ACHN (cell line): ENCODE results near the gene SSBP4.
"Not testable (repeated sequence)": the region's sequence is repeated elsewhere in the genome, so short reads cannot be mapped to it uniquely, and the experiment has no call there.

Experiments used
- DNase-seq: peaks from one replicate; pipeline ENCODE4 v3.0.0-alpha.2; 2015
- in situ Hi-C: cut with HindIII; loops from 2 replicates; pipeline ENCODE4 v1.10.0; 2017; ENCODE audit warnings: low sequenced_read_pairs, low pct_ligation_motif_present, low pct_unique_long_range_greater_than_20kb

Gene SSBP4

GRCh38 chr19:18391509-18392075 lies 27.6 kb upstream of the SSBP4 start:
- in situ Hi-C loops = no loop called here
- DNase-seq = no peak

GRCh38 chr19:18392417-18392816 lies 26.8 kb upstream of the SSBP4 start:
- in situ Hi-C loops = no loop called here

GRCh38 chr19:18392926-18393325 lies 26.3 kb upstream of the SSBP4 start:
- in situ Hi-C loops = no loop called here
- no peak for DNase-seq

More at GRCh38 chr19:18392417-18392816, 26.8 kb upstream of the SSBP4 start:
- DNase-seq = no peak

GRCh38 chr19:18393836-18394235 lies 25.4 kb upstream of the SSBP4 start:
- DNase-seq = no peak
- in situ Hi-C loops = no loop called here

- DNase-seq = no peak
- in situ Hi-C loops = no loop called here
Observed at GRCh38 chr19:18396471-18397241, 22.5 kb upstream of the SSBP4 start.

- in situ Hi-C loops = no loop called here
- no peak for DNase-seq
Observed at GRCh38 chr19:18397242-18398202, 21.7 kb upstream of the SSBP4 start, which contains the start of gene LRRC25. TSS of gene LRRC25 (minus strand) at chr19:18397622. CDS start at chr19:18396963, 659 bp downstream.

- in situ Hi-C loops = no loop called here
- no peak for DNase-seq
Observed at GRCh38 chr19:18399008-18399407, 20.2 kb upstream of the SSBP4 start.

GRCh38 chr19:18401580-18402112 lies 17.6 kb upstream of the SSBP4 start:
- in situ Hi-C loops = no loop called here
- peak; percentile 88 for DNase-seq

- in situ Hi-C loops, DNase-seq: not testable (repeated sequence)
Observed at GRCh38 chr19:18402455-18403248, 16.5 kb upstream of the SSBP4 start.

GRCh38 chr19:18405754-18406153 lies 13.4 kb upstream of the SSBP4 start:
- in situ Hi-C loops = not testable (repeated sequence)

GRCh38 chr19:18406749-18407148 lies 12.4 kb upstream of the SSBP4 start:
- no peak for DNase-seq
- in situ Hi-C loops = no loop called here

More at GRCh38 chr19:18405754-18406153, 13.4 kb upstream of the SSBP4 start:
- DNase-seq = not testable (repeated sequence)

- DNase-seq = peak; percentile 95
- in situ Hi-C loops = no loop called here
Observed at GRCh38 chr19:18408053-18408476, 11.1 kb upstream of the SSBP4 start.

GRCh38 chr19:18412610-18413239 lies 6.5 kb upstream of the SSBP4 start:
- in situ Hi-C loops = no loop called here
- no peak for DNase-seq

- DNase-seq = no peak
- in situ Hi-C loops = no loop called here
Observed at GRCh38 chr19:18414504-18415177, 4.6 kb upstream of the SSBP4 start.

GRCh38 chr19:18415178-18415867 lies 3.9 kb upstream of the SSBP4 start:
- DNase-seq = no peak
- in situ Hi-C loops = no loop called here

GRCh38 chr19:18416778-18417249 lies 2.4 kb upstream of the SSBP4 start:
- DNase-seq = peak; percentile 83
- in situ Hi-C loops = no loop called here
